ENCODE measurements around the gene ZBTB20. TPM values are rescaled to one million over a fixed set of nuclear protein-coding genes. Genes with fewer than 3 reads are reported as not detected.

ZBTB20 gene
- total RNA-seq, 8 experiments from 2014 or later = 21.8 to 62.6 (median 39.5) TPM

DNA sequence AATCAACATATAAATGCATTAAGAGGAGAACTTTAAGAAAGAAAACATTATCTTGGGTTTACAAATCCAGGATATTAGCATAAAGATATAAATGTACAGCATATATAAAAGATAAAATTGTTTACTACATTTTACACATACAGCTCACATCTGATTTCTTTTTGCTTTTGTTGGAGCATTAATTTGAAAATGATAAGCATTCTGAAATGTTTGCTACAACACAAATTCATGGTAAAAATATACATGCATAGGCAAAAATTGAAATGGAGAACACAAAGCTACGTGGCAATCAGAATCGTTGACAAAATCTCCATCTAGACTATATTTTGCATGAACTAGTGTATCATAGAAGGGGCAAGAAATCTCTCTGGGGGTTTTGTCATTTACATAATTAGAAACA lies 694.2 kb downstream of the ZBTB20 start:
- 7 to 72% (median 41%) methylated on average over 2 of the region's 2 CpGs; no CpG with 5 or more reads in 1 of the 10 experiments for WGBS, 10 experiments
- Histone ChIP-seq H3K27ac (no peak overlapping the region), H3K4me3 (peak overlapping the region; percentile 48 to 78 (median 54)), H3K4me1 (replicated peaks in 1 of 2) (peaks cover 30 to 41% of the 10 kb centered on the region in 2 donors)
- in situ Hi-C loops (cut with MboI; ENCODE audit: low pct_unique_long_range_greater_than_20kb in 2 of 9, low sequenced_read_pairs in 9 of 9, unreplicated experiment in 9 of 9) = no loop called here
- ATAC-seq (replicated peaks in 6 of 8) = no peak

DNA sequence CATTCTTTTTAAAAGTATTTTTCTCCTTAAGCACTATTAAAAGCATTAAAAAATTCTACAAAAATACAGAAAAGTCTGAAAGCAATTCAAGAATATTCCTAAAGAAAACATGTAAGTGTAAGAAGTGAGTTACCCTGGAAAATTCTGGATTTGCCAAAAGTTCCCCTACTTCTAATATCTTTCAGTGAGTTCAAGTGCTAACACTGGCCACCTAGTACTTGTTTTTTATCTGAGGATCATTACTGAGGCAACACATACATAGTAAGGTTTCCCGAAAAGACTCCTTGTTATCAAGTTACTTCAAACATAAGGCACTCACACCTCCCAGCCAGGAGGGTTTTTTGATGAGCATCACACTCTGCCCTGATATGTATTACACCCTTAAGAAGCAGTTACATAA lies 694.8 kb downstream of the ZBTB20 start:
- peak in 1 of 8 experiments; percentile 30 for ATAC-seq (replicated peaks in 6 of 8)
- in situ Hi-C loops (cut with MboI; ENCODE audit: low pct_unique_long_range_greater_than_20kb in 2 of 9, low sequenced_read_pairs in 9 of 9, unreplicated experiment in 9 of 9) = no loop called here
- WGBS, 10 experiments = 0 to 57% (median 7%) methylated on average over 1 of the region's 1 CpG; no CpG with 5 or more reads in 4 of the 10 experiments
- Histone ChIP-seq H3K4me1 (replicated peaks in 1 of 2) (peaks cover 30 to 37% of the 10 kb centered on the region in 2 donors), H3K4me3 (peak overlapping the region; percentile 10 to 78 (median 49)), H3K27ac (no peak overlapping the region)

DNA sequence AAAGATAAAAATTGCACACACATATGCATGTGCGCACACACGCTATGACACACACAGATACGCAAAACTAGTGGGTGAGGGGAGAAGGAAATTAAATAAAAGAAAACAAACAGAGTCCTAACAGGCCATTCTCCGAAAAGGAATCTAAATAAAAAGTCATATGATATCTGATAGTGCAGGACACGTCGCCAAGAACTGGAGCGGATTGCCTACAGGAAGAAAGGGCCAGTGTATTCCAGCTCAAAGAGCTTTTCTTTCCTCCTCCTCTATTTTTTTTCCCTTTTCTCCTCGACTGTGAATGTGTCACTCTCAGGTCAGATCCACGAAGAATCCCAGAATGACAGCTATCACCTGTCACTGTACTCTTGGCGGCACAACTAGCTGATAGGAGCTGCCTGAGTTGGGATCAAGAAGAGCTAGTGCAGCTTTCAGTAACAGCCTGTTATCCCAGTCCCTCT lies 695.5 kb downstream of the ZBTB20 start:
- Histone ChIP-seq H3K27ac (peak overlapping the region; percentile 10 to 60), H3K4me3 (peak overlapping the region; percentile 23 to 78 (median 49)), H3K4me1 (replicated peaks in 1 of 2) (peaks cover 30 to 37% of the 10 kb centered on the region in 2 donors)
- in situ Hi-C loops (cut with MboI; ENCODE audit: low pct_unique_long_range_greater_than_20kb in 2 of 9, low sequenced_read_pairs in 9 of 9, unreplicated experiment in 9 of 9) = no loop called here
- ATAC-seq (replicated peaks in 6 of 8) = peak in 5 of 8 experiments; percentile 16 to 45 (median 26)
- WGBS, 10 experiments = 5 to 96% (median 50%) methylated on average over 3 to 10 of the region's 10 CpGs

DNA sequence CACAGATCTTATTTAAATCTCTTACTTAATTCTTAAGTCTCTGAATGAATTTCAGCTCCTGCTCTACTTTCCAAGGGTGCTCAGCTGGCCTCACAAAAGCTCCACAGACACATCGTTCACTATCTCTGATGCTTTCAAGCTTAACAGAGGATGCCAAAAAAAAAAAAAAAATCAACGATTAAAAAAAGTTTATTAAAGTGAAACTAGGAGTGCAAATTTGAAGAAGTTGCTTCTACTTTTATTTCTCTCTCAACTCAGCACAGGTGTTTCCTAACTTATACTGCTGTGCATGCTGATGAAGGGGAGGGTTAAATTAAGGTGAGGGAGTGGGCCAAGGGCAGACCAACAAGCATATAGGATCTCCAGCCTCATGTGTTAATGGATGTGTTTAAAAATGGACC lies 696.0 kb downstream of the ZBTB20 start:
- Histone ChIP-seq H3K4me3 (peak overlapping the region; percentile 23 to 78 (median 49)), H3K4me1 (replicated peaks in 1 of 2) (peaks cover 30 to 38% of the 10 kb centered on the region in 2 donors)

DNA sequence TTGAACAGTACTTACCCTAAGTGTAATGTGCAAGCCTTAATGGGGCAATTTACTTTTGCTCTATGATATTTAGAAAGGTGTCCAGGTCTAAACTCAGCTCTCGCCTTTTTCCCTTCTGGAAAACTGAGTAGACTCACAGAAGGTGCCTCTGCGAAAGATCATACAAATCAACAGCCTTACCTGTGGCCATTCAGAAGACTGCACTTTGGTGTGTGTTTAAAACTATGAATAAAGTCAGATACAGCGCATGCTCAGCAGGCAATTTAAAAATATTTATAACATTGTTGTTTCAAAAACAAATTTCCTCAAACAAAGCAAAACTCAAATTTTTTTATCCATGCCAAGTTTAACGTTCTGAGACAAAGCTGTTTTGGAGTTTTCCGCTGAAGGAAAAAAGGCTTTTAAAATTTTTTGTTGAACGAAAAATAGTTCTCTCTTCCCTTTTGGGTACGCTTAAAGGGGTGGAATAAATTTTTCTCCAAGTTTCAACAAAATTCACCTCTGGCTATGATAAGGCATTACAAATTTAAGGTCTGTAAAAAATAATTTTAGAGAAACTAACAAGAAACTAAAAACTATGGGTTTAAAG lies 697.0 kb downstream of the ZBTB20 start:
- WGBS, 10 experiments = 3 to 100% (median 80%) methylated on average over 2 to 7 of the region's 7 CpGs
- in situ Hi-C loops (cut with MboI; ENCODE audit: low pct_unique_long_range_greater_than_20kb in 2 of 9, low sequenced_read_pairs in 9 of 9, unreplicated experiment in 9 of 9) = no loop called here
- Histone ChIP-seq H3K27ac (no peak overlapping the region), H3K4me1 (replicated peaks in 1 of 2) (peaks cover 27 to 37% of the 10 kb centered on the region in 2 donors), H3K4me3 (no peak overlapping the region)
- ATAC-seq (replicated peaks in 6 of 8) = peak in 2 of 8 experiments; percentile 8 to 21

More for the DNA sequence above, 696.0 kb downstream of the ZBTB20 start:
- in situ Hi-C loops (cut with MboI; ENCODE audit: low pct_unique_long_range_greater_than_20kb in 2 of 9, low sequenced_read_pairs in 9 of 9, unreplicated experiment in 9 of 9) = no loop called here
- 0 to 75% (median 28%) methylated on average over 1 to 2 of the region's 2 CpGs; no CpG with 5 or more reads in 1 of the 10 experiments for WGBS, 10 experiments
- H3K27ac ChIP-seq = no peak overlapping the region
- ATAC-seq (replicated peaks in 6 of 8) = no peak

DNA sequence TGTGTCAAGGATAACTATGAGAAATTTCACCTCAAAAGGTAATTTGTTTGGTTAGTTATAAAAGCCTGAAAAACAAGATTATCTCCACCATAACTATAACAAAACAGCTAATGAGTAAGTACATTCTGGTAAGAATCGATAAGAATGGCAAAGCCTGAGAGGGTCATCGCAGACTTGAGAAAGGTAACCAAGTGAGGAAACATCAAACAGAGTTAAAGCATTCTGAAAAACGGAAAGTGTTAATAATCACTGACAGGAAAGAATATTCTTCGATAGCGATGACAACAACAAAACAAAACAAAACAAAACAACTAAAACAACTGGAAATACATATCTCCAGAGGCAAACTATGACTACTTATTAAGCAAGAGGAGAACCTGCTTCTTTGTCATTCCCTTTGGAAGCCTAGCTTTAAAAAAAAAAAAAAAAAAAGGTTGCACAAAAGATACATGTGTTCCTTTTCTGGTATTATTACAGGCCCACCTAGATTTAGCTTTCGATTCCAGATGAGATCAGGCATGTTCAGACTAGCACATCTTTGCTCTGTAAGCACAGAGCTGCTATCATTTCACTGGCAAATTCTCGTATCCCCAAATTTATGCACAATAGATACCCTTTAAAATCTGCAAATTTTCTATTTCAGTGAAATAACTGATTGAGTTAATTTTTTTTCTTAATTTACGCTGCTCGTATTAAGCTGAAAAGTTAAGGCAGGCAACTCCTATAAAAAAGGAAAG lies 697.6 kb downstream of the ZBTB20 start:
- 15 to 96% (median 87%) methylated on average over 5 to 9 of the region's 9 CpGs for WGBS, 10 experiments
- Histone ChIP-seq H3K27ac (no peak overlapping the region), H3K4me1 (replicated peaks in 1 of 2) (peaks cover 29 to 40% of the 10 kb centered on the region in 2 donors), H3K4me3 (no peak overlapping the region)
- peak in 1 of 8 experiments; percentile 32 for ATAC-seq (replicated peaks in 6 of 8)
- in situ Hi-C loops (cut with MboI; ENCODE audit: low pct_unique_long_range_greater_than_20kb in 2 of 9, low sequenced_read_pairs in 9 of 9, unreplicated experiment in 9 of 9) = no loop called here

DNA sequence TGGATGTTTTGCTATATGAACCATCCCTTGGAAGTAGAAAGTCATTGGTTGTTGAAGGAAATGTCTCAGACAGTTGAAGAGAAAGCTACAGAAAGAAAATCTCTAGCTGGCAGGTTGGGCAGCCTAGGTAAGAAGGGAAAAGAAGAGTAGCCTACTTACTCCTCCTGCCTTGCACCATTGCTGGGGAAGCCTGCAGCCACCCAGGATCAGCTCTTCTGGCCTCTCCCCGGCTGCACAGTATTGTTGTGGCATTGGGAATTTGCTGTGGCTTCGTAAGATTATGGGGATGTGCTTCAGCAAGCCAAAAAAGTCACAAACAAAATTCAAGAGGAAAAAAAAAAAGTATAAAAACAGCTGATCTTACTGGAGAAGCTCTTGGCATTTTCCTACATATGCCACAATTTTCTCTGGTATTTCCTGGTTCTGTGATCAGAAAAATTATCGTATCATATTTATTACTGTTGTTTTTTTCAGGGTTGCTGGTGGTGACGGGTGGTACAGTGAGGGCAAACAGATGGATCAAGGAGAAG lies 699.1 kb downstream of the ZBTB20 start:
- H3K4me1 ChIP-seq (replicated peaks in 1 of 2) = peaks cover 29 to 40% of the 10 kb centered on the region in 2 donors

DNA sequence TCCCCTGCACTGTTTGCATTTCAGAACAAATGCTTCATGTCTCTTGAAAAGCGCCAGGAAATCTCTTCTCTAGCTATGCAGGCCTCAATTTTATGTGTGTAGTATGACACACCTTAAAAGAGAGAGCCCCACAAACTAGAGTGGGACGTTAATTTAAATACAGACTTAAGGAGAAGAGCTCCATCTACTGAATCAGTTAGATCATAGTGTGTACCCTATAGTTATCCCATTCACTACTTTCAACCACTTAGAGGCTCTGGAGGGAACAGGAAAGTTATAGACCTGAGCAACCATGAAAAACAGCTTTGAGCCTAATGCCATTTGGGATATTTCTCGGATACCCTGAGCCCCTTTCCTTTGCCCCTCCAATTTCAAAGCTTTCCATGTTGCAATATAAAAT lies 699.5 kb downstream of the ZBTB20 start:
- H3K4me3 ChIP-seq = no peak overlapping the region
- H3K4me1 ChIP-seq (replicated peaks in 1 of 2) = peaks cover 29 to 40% of the 10 kb centered on the region in 2 donors
- WGBS, 10 experiments = 21 to 100% (median 84%) methylated on average over 1 to 3 of the region's 3 CpGs; no CpG with 5 or more reads in 2 of the 10 experiments
- no peak overlapping the region for H3K27ac ChIP-seq
- ATAC-seq (replicated peaks in 6 of 8) = peak in 6 of 8 experiments; percentile 45 to 59 (median 54)
- in situ Hi-C loops (cut with MboI; ENCODE audit: low pct_unique_long_range_greater_than_20kb in 2 of 9, low sequenced_read_pairs in 9 of 9, unreplicated experiment in 9 of 9) = no loop called here

More for the DNA sequence above, 699.1 kb downstream of the ZBTB20 start:
- 27 to 100% (median 82%) methylated on average over 1 to 4 of the region's 4 CpGs; no CpG with 5 or more reads in 1 of the 10 experiments for WGBS, 10 experiments
- Histone ChIP-seq H3K4me3 (no peak overlapping the region), H3K27ac (no peak overlapping the region)
- no peak for ATAC-seq (replicated peaks in 6 of 8)
- in situ Hi-C loops (cut with MboI; ENCODE audit: low pct_unique_long_range_greater_than_20kb in 2 of 9, low sequenced_read_pairs in 9 of 9, unreplicated experiment in 9 of 9) = no loop called here

DNA sequence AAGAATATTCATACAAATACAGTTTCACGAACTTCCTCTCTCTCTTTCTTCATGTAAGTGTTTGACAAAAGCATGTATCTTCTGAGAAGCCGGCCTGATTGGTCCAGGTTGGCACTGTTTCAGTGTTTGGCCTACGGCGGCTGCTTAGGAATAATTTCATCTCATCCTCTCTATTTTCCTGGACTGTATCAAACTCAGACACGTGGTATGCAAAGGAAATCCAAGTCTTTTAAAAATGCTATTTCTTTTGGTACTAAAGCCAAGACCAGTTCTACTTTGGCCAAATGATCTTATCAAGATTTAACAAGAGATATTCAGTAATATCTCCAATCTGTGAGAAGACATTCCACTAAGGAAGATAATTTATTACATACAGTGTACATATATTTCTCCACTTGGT lies 700.5 kb downstream of the ZBTB20 start:
- in situ Hi-C loops (cut with MboI; ENCODE audit: low pct_unique_long_range_greater_than_20kb in 2 of 9, low sequenced_read_pairs in 9 of 9, unreplicated experiment in 9 of 9) = no loop called here
- no peak overlapping the region for H3K27ac ChIP-seq
- no peak overlapping the region for H3K4me3 ChIP-seq
- peaks cover 25 to 40% of the 10 kb centered on the region in 2 donors for H3K4me1 ChIP-seq (replicated peaks in 1 of 2)
- no peak for ATAC-seq (replicated peaks in 6 of 8)
- 20 to 100% (median 86%) methylated on average over 1 to 5 of the region's 5 CpGs for WGBS, 10 experiments

DNA sequence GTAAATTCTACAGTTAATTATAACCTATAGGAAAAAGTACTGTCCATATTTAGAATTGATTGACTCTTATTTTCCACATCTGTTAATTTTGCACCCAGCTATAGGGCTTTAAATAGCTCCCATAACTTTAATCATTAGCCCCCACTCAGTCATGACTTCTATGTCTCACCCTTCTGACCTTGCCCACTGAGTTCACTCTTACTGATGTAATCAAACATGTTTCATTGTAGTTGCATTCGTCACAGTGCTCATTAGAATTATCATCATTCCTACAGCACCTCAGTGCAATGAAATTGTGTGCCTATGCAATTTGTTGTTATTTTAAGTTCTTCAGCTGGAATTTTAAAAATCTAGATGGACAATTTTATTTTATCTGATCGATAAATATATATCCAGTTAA lies 701.9 kb downstream of the ZBTB20 start:
- no peak overlapping the region for H3K27ac ChIP-seq
- WGBS, 10 experiments = 27 to 100% (median 71%) methylated on average over 1 to 2 of the region's 2 CpGs; no CpG with 5 or more reads in 1 of the 10 experiments
- peaks cover 22 to 36% of the 10 kb centered on the region in 2 donors for H3K4me1 ChIP-seq (replicated peaks in 1 of 2)
- no peak overlapping the region for H3K4me3 ChIP-seq
- peak in 5 of 8 experiments; percentile 64 to 91 (median 83) for ATAC-seq (replicated peaks in 6 of 8)
- in situ Hi-C loops (cut with MboI; ENCODE audit: low pct_unique_long_range_greater_than_20kb in 2 of 9, low sequenced_read_pairs in 9 of 9, unreplicated experiment in 9 of 9) = no loop called here

DNA sequence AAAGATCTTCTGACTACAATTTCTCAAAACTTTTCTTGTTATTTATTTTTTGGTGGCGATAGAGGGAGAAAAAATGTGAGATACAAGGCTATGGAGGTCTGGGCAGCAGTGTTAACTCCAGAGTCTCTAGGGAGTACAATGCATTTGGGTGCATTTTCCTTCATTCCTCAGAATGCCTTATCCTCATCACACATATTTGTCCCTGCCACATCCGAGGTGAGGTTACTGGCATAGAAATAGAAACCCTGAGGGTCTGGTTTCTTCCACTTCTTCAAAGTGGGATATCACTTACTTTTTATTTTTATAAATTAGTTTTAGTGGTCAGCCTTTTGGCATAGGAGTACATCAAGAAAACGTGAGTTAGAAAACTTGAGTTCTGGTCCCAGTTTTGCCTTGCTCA lies 702.9 kb downstream of the ZBTB20 start:
- WGBS, 10 experiments = 50 to 100% (median 85%) methylated on average over 1 to 3 of the region's 3 CpGs
- Histone ChIP-seq H3K27ac (no peak overlapping the region), H3K4me1 (replicated peaks in 1 of 2) (peaks cover 12 to 30% of the 10 kb centered on the region in 2 donors), H3K4me3 (no peak overlapping the region)
- in situ Hi-C loops (cut with MboI; ENCODE audit: low pct_unique_long_range_greater_than_20kb in 2 of 9, low sequenced_read_pairs in 9 of 9, unreplicated experiment in 9 of 9) = no loop called here
- ATAC-seq (replicated peaks in 6 of 8) = no peak

DNA sequence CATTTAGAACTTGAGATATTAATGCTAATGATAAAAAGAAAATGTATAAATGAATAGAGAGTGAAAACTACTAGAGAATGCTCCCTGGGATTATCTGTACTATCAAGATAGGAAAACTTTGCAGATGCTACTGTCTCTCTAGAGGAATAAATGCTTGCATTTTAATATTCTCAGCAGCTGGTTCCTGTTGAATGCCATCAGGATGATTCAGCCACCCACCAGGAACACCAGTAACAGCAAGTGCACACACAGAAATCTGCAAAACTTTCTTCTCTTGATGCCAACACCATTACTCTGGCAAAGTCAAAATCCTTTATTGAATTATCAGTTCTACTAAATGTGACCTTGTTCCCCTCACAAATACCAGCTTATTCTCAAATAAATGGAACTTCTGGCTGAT lies 704.8 kb downstream of the ZBTB20 start:
- in situ Hi-C loops (cut with MboI; ENCODE audit: low pct_unique_long_range_greater_than_20kb in 2 of 9, low sequenced_read_pairs in 9 of 9, unreplicated experiment in 9 of 9) = no loop called here
- ATAC-seq (replicated peaks in 6 of 8) = peak in 3 of 8 experiments; percentile 66 to 86 (median 79)
- Histone ChIP-seq H3K4me3 (no peak overlapping the region), H3K27ac (no peak overlapping the region), H3K4me1 (replicated peaks in 1 of 2) (peaks cover 10 to 27% of the 10 kb centered on the region in 2 donors)

DNA sequence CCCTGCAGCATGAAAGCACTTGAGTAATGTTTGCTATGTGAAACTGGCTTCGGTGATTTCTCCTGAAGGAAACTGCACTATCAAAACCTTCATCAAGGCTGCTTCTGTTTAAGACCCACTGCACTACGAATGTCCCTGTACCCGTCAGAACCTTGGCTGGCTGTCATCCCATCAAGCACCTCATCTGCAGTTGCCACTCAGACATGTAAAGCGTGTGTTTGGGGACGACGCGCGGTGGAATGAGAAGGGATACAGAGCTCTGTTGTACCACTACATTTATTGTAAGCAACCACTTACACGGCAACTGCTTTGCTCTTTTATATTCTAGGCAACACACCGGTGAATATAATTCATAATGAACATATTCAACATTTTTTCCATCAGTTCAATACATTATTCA lies 705.7 kb downstream of the ZBTB20 start:
- no peak overlapping the region for H3K4me3 ChIP-seq
- in situ Hi-C loops (cut with MboI; ENCODE audit: low pct_unique_long_range_greater_than_20kb in 2 of 9, low sequenced_read_pairs in 9 of 9, unreplicated experiment in 9 of 9) = no loop called here

More for the DNA sequence above, 705.7 kb downstream of the ZBTB20 start:
- Histone ChIP-seq H3K4me1 (replicated peaks in 1 of 2) (peaks cover 10 to 26% of the 10 kb centered on the region in 2 donors), H3K27ac (no peak overlapping the region)
- no peak for ATAC-seq (replicated peaks in 6 of 8)
- 66 to 100% (median 97%) methylated on average over 3 to 10 of the region's 10 CpGs; no CpG with 5 or more reads in 2 of the 10 experiments for WGBS, 10 experiments

Measured in motor neuron (in vitro differentiated cells).